Hepatocyte (in vitro differentiated cells): Measurements from ENCODE around the gene SLC1A3. TPM values are rescaled to one million over a fixed set of nuclear protein-coding genes. Genes with fewer than 3 reads are reported as not detected.

Experiments
- DNase-seq: peaks from one replicate; pipeline ENCODE4 v3.0.0-alpha.2; 2016; ENCODE audit warnings: low spot score
- H2AFZ ChIP-seq: fragments of 200-600 bp; sonication (generic); 2 replicates; pipeline ENCODE4 v1.6.0; 2016; ENCODE audit warnings: antibody characterized with exemption, mild to moderate bottlenecking
- H3K27ac ChIP-seq: fragments of 200-600 bp; sonication (generic); 2 replicates; pipeline ENCODE4 v1.5.1; 2016; ENCODE audit warnings: mild to moderate bottlenecking
- H3K27me3 ChIP-seq: fragments of 200-600 bp; sonication (generic); 2 replicates; pipeline ENCODE4 v1.6.1; 2016
- H3K36me3 ChIP-seq: fragments of 200-600 bp; sonication (generic); replicated peaks from 2 replicates; pipeline ENCODE4 v1.5.1; 2016; ENCODE audit warnings: low read depth; ENCODE audit not compliant: insufficient read depth
- H3K4me1 ChIP-seq: fragments of 200-600 bp; sonication (generic); 2 replicates; pipeline ENCODE4 v1.5.1; 2016; ENCODE audit warnings: mild to moderate bottlenecking, moderate library complexity; ENCODE audit not compliant: insufficient read depth
- H3K4me2 ChIP-seq: fragments of 200-600 bp; sonication (generic); 2 replicates; pipeline ENCODE4 v1.6.0; 2016
- H3K4me3 ChIP-seq: fragments of 200-600 bp; sonication (generic); 2 replicates; pipeline ENCODE4 v1.5.1; 2016; ENCODE audit warnings: mild to moderate bottlenecking
- H3K79me2 ChIP-seq: fragments of 200-600 bp; sonication (generic); 2 replicates; pipeline ENCODE4 v1.6.0; 2017; ENCODE audit warnings: mild to moderate bottlenecking
- H3K9me2 ChIP-seq: fragments of 200-600 bp; sonication (generic); replicated peaks from 2 replicates; pipeline ENCODE4 v1.6.0; 2017; ENCODE audit warnings: mild to moderate bottlenecking; ENCODE audit not compliant: insufficient read depth
- H3K9me3 ChIP-seq: fragments of 200-600 bp; sonication (generic); 2 replicates; pipeline ENCODE4 v1.5.1; 2016; ENCODE audit warnings: low read depth, mild to moderate bottlenecking
- H4K20me1 ChIP-seq: fragments of 200-600 bp; sonication (generic); 2 replicates; pipeline ENCODE4 v1.6.0; 2016; ENCODE audit warnings: mild to moderate bottlenecking; ENCODE audit not compliant: insufficient read depth, poor library complexity, severe bottlenecking
- EZH2 ChIP-seq: fragments of 200-600 bp; sonication (generic); IDR thresholded peaks from 2 replicates; pipeline ENCODE4 v1.6.1; 2016; ENCODE audit warnings: antibody characterized with exemption, mild to moderate bottlenecking, borderline replicate concordance
- EZH2phosphoT487 ChIP-seq: fragments of 200-600 bp; sonication (generic); IDR thresholded peaks from one replicate; pipeline ENCODE4 v1.6.1; 2018; ENCODE audit warnings: antibody characterized with exemption, mild to moderate bottlenecking, low read depth, moderate library complexity; ENCODE audit not compliant: unreplicated experiment, severe bottlenecking
- WGBS: methylation state at CpG from one replicate; pipeline ENCODE4 v1.1.6; 2016; ENCODE audit warnings: low lambda C conversion rate; ENCODE audit errors: missing lambda C conversion rate; 5-methylcytosine and 5-hydroxymethylcytosine counted together
- polyA plus RNA-seq: library from polyadenylated mRNA; unstranded; fragments of >200 nt; fragmentation: Nextera tagmentation; extraction: Ambion mirVana; gene quantifications from 2 replicates; pipeline ENCODE4 v1.2.1, GENCODE V29; 2016
- total RNA-seq: library from RNA; depleted of rRNA; stranded (reverse); fragments of >200 nt; gene quantifications from 2 replicates; pipeline ENCODE4 v1.2.3, GENCODE V29; 2014
- TF ChIP-seq, protein P1 (sequence below): fragments of 200-600 bp; sonication (generic); IDR thresholded peaks from 2 replicates; pipeline ENCODE4 v1.5.1; 2016; ENCODE audit warnings: antibody characterized with exemption, mild to moderate bottlenecking; ENCODE audit not compliant: poor library complexity

Gene SLC1A3
- total and polyA plus RNA-seq, 2 experiments from 2014 or later: 32.3 to 42.3 TPM

DNA sequence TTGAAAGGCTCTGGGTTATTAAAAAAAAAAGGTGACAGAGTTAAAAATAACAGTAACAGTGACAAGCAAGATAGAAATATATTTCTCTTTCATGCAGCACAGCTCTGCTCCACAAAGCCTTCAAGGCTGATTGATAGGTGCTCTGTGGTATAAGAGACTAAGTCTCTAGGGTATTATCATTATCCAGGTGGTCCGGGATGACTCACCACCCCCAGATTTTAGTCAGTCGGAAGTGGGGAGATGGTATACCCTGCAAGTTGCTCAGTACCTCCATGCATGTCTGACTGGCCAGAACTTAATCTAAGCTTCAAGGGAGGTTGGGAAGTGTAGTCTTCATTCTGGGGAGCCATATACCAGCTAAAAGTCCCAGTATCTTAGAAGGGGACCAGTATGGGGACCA is 76.1 kb downstream of the SLC1A3 start:
- Histone ChIP-seq H3K9me2 (no peaks in the 10 kb centered on the region), H3K4me3 (no peak overlapping the region), H4K20me1 (no peaks in the 10 kb centered on the region), H3K9me3 (no peaks in the 10 kb centered on the region), H3K4me2 (no peak overlapping the region), H2AFZ (no peak overlapping the region), H3K36me3 (no peaks in the 10 kb centered on the region), H3K27ac (no peak overlapping the region), H3K79me2 (no peaks in the 10 kb centered on the region), H3K27me3 (no peaks in the 10 kb centered on the region), H3K4me1 (peaks cover 4% of the 10 kb centered on the region)
- TF ChIP-seq, protein P1, sequence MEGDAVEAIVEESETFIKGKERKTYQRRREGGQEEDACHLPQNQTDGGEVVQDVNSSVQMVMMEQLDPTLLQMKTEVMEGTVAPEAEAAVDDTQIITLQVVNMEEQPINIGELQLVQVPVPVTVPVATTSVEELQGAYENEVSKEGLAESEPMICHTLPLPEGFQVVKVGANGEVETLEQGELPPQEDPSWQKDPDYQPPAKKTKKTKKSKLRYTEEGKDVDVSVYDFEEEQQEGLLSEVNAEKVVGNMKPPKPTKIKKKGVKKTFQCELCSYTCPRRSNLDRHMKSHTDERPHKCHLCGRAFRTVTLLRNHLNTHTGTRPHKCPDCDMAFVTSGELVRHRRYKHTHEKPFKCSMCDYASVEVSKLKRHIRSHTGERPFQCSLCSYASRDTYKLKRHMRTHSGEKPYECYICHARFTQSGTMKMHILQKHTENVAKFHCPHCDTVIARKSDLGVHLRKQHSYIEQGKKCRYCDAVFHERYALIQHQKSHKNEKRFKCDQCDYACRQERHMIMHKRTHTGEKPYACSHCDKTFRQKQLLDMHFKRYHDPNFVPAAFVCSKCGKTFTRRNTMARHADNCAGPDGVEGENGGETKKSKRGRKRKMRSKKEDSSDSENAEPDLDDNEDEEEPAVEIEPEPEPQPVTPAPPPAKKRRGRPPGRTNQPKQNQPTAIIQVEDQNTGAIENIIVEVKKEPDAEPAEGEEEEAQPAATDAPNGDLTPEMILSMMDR: no peak
- TF ChIP-seq EZH2 (no peak), EZH2phosphoT487 (no peak)
- 82% methylated on average over 2 of the region's 2 CpGs for WGBS
- no peak for DNase-seq

DNA sequence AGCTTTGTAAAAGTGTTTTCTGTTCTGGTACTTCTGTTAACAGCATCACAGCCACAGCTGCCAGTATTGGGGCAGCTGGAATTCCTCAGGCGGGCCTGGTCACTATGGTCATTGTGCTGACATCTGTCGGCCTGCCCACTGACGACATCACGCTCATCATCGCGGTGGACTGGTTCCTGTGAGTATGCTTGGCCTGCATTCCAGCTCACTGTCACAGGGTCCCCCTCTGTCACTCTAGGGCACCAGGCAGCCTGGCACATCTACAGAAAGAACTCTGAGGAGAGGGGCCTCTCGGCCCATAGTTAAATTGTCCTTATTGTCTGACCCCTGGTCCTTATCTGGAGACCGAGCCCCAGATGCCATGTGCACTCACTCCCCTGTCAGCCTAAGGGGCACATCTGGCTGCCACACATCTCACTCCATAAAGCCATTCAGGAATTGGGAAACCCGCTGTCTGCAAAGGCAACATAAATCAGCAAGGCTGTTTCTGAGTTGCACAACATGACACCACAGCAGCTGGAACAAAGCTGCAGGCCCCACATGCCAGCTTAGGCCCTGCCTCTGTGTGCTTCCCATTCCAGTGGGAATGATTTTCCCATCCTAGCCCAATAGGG is 77.5 kb downstream of the SLC1A3 start:
- 57% methylated on average over 9 of the region's 9 CpGs for WGBS
- Histone ChIP-seq H4K20me1 (no peaks in the 10 kb centered on the region), H2AFZ (no peak overlapping the region), H3K27me3 (no peaks in the 10 kb centered on the region), H3K4me3 (no peak overlapping the region), H3K9me3 (no peaks in the 10 kb centered on the region), H3K4me1 (peaks cover 4% of the 10 kb centered on the region), H3K27ac (peak overlapping the region; percentile 65), H3K36me3 (no peaks in the 10 kb centered on the region), H3K9me2 (no peaks in the 10 kb centered on the region), H3K79me2 (no peaks in the 10 kb centered on the region), H3K4me2 (no peak overlapping the region)
- no peak for TF ChIP-seq EZH2phosphoT487
- TF ChIP-seq, protein P1: no peak
- TF ChIP-seq EZH2: no peak
- DNase-seq: peak; percentile 49

DNA sequence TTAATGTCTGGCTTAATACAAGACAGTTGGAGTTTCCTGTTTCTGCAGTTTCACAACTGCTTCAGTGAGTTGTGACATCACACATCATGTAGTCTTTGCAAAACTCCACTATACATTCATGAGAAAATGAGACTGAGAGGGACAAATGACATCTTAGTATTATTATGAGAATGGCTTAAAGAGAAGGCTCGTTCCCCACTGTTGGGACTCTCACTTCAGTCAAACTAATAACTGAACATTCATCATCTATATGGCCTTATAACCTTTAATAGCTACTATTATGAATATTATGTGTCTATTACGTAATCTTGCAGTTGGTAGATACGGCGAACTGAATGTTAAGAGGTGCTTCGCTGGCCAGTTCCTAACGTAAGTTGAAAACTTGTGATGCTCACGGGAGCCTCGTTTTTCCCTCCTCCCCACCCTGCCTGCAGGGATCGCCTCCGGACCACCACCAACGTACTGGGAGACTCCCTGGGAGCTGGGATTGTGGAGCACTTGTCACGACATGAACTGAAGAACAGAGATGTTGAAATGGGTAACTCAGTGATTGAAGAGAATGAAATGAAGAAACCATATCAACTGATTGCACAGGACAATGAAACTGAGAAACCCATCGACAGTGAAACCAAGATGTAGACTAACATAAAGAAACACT is 79.4 kb downstream of the SLC1A3 start:
- no peaks in the 10 kb centered on the region for H3K9me2 ChIP-seq
- no peaks in the 10 kb centered on the region for H3K79me2 ChIP-seq
- H4K20me1 ChIP-seq: no peaks in the 10 kb centered on the region
- TF ChIP-seq EZH2phosphoT487 (no peak), EZH2 (no peak)
- TF ChIP-seq, protein P1: no peak
- H3K4me1 ChIP-seq: peaks cover 9% of the 10 kb centered on the region
- no peaks in the 10 kb centered on the region for H3K36me3 ChIP-seq
- DNase-seq: no peak
- H3K9me3 ChIP-seq: no peaks in the 10 kb centered on the region
- no peak overlapping the region for H2AFZ ChIP-seq
- no peak overlapping the region for H3K27ac ChIP-seq
- no peaks in the 10 kb centered on the region for H3K27me3 ChIP-seq
- no peak overlapping the region for H3K4me3 ChIP-seq
- H3K4me2 ChIP-seq: no peak overlapping the region
- WGBS: 95% methylated on average over 13 of the region's 13 CpGs
